Mesothelial cell of epicardium (in vitro differentiated cells): ENCODE results near the gene RECQL5. TPM values are rescaled to one million over a fixed set of nuclear protein-coding genes. Genes with fewer than 3 reads are reported as not detected.

Experiments used
- DNase-seq, 2 experiments: peaks; one replicate each; pipeline ENCODE4 v3.0.0; 2021; ENCODE audit warnings: low spot score in 2 of 2; ENCODE audit not compliant: unreplicated experiment in 2 of 2
- H3K27ac Mint-ChIP-seq: 2 replicates; pipeline ENCODE4 v1.8.0; 2021; ENCODE audit warnings: mixed read lengths
- H3K27me3 Mint-ChIP-seq: 2 replicates; pipeline ENCODE4 v1.8.0; 2021; ENCODE audit warnings: low read depth, mixed read lengths
- H3K36me3 Mint-ChIP-seq: 2 replicates; pipeline ENCODE4 v1.8.0; 2021; ENCODE audit warnings: mixed read lengths
- H3K4me1 Mint-ChIP-seq: 2 replicates; pipeline ENCODE4 v1.8.0; 2021; ENCODE audit warnings: mixed read lengths
- H3K4me3 Mint-ChIP-seq: 2 replicates; pipeline ENCODE4 v1.8.0; 2021; ENCODE audit warnings: mild to moderate bottlenecking, moderate library complexity, mixed read lengths
- H3K9me3 Mint-ChIP-seq: 2 replicates; pipeline ENCODE4 v1.8.0; 2021; ENCODE audit warnings: mixed read lengths
- CTCF ChIP-seq: fragments of 200-600 bp; sonication (generic); IDR thresholded peaks from one replicate; pipeline ENCODE4 v1.5.0; 2021; ENCODE audit warnings: antibody characterized with exemption; ENCODE audit not compliant: unreplicated experiment
- total RNA-seq: library from RNA; stranded (reverse); gene quantifications from 3 replicates; pipeline ENCODE4 v1.2.1, GENCODE V29; 2021

The RECQL5 gene
- 56.9 to 63.3 TPM (median 62.6 TPM) in 3 replicates for total RNA-seq

- TF ChIP-seq CTCF: no peak
- peak within 1 kb of the TSS; percentile 59 for H3K4me3 Mint-ChIP-seq
- peaks cover 17% of the 10 kb centered on the region for H3K4me1 Mint-ChIP-seq
- peaks cover 26% of the 10 kb centered on the region for H3K36me3 Mint-ChIP-seq
- DNase-seq: peak; percentile 97 to 98
- H3K27me3 Mint-ChIP-seq: no peaks in the 10 kb centered on the region
- H3K27ac Mint-ChIP-seq: peak within 1 kb of the TSS; percentile 83
- H3K9me3 Mint-ChIP-seq: no peaks in the 10 kb centered on the region
Measured at GRCh38 chr17:75666959-75667790, at the start of gene RECQL5, which contains the start of gene SAP30BP. RECQL5 (minus strand) TSS chr17:75667154; CDS start chr17:75666557, 597 bp downstream. SAP30BP (plus strand) TSS chr17:75667338; CDS start chr17:75667373, 35 bp downstream.

GRCh38 chr17:75712446-75712845 is 45.5 kb upstream of the RECQL5 start:
- Mint-ChIP-seq H3K4me1 (no peaks in the 10 kb centered on the region), H3K36me3 (peaks cover 4% of the 10 kb centered on the region), H3K9me3 (no peaks in the 10 kb centered on the region), H3K27ac (no peak overlapping the region), H3K27me3 (peaks cover 16% of the 10 kb centered on the region), H3K4me3 (no peak overlapping the region)
- TF ChIP-seq CTCF: no peak
- no peak for DNase-seq

- no peak overlapping the region for H3K4me3 Mint-ChIP-seq
- no peaks in the 10 kb centered on the region for H3K9me3 Mint-ChIP-seq
- no peaks in the 10 kb centered on the region for H3K4me1 Mint-ChIP-seq
- H3K27me3 Mint-ChIP-seq: peaks cover 4% of the 10 kb centered on the region
- H3K36me3 Mint-ChIP-seq: peaks cover 27% of the 10 kb centered on the region
- no peak overlapping the region for H3K27ac Mint-ChIP-seq
- DNase-seq: no peak
- no peak for TF ChIP-seq CTCF
Measured at GRCh38 chr17:75707079-75707571, 40.2 kb upstream of the RECQL5 start.

GRCh38 chr17:75706042-75706728 is 39.2 kb upstream of the RECQL5 start:
- no peak for TF ChIP-seq CTCF
- Mint-ChIP-seq H3K9me3 (no peaks in the 10 kb centered on the region), H3K4me3 (no peak overlapping the region), H3K27ac (no peak overlapping the region), H3K4me1 (peaks cover 5% of the 10 kb centered on the region), H3K27me3 (peaks cover 3% of the 10 kb centered on the region), H3K36me3 (peaks cover 33% of the 10 kb centered on the region)
- DNase-seq: no peak

GRCh38 chr17:75704963-75705875 is 38.3 kb upstream of the RECQL5 start:
- no peaks in the 10 kb centered on the region for H3K9me3 Mint-ChIP-seq
- no peak for TF ChIP-seq CTCF
- no peak for DNase-seq
- H3K27ac Mint-ChIP-seq: no peak overlapping the region
- H3K27me3 Mint-ChIP-seq: no peaks in the 10 kb centered on the region
- peaks cover 39% of the 10 kb centered on the region for H3K36me3 Mint-ChIP-seq
- peaks cover 15% of the 10 kb centered on the region for H3K4me1 Mint-ChIP-seq
- no peak overlapping the region for H3K4me3 Mint-ChIP-seq
